Measurements from ENCODE around the gene TAB2.

TAB2 gene

GRCh38 chr6:149380523-149380922, 63.0 kb downstream of the TAB2 start:
- no peak for DNase-seq

DNA sequence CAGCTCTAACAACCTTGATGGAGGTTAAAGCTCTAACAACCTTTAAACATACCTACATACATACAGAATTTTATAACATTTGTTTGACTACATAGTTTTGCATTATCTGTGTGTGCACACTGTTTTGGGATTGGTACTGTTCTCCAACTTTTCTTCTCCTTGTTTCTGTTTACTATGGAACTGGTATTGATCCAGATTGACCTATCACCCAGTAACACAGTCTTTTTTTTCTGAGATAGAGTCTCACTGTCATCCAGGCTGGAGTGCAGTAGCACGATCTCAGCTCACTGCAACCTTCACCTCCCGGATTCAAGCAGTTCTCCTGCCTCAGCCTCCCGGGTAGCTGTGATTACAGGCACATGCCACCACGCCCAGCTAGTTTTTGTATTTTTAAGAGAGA, 65.9 kb downstream of the TAB2 start:
- DNase-seq: no peak

GRCh38 chr6:149384464-149384863, 67.0 kb downstream of the TAB2 start:
- DNase-seq: no peak

DNA sequence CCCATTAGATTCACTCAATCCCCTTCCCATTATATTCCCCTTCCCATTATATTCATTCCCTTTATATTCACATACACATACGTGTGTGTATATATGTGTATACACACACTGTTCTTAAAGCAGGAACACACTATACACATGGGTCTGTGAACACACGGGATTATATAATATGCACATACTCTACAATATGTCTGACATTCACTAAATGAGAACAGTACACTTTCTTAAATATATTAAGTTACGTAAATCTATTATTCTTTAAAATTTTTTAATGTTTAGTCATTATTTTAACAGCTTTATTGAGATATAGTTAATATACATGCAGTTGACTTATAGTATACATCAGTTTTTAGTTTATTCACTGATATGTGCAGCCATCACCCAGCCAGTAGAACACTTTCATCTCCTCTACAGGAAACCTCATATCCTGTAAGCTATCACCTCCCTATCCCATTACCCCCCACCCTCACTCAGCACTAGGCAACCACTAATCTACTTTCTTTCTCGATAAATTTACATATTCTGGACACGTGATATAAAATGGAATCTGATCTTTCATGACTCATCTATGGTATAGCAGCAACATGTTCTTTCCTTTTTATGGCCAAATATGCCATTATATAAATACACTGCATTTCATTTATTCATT, 68.6 kb downstream of the TAB2 start:
- DNase-seq: no peak

DNA sequence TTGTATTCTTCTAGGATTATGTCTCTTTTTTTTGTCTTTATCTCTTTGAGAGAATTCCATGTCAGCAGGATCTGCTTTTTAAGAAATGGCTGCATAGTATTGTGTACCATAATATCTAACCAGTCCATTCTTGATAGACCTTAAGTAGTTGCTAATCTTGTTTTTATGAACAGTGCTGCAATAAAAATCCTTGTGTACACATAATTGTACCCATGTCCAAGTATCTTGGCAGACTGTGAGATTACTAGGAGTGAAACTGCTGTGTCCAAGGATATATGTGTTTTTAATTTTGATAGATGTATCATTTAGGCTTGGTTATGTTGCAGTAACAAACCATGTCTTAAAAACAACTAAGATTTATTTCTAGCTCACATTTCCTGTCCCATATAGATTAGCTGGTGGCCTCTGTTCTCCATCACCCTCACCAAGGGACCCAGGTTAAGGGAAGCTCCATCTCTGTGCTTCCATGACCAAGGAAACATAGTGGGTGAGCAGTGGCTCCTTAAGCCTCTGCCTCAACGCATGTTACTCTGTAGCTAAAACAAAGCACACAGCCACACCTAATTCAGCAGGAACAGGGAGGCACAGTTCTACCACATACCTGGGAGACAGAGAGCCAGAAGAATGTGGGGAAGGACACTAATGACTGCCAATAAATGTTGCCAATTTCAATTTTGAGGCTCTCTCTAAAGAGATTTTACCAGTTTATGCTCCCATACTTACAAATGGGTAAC, 70.4 kb downstream of the TAB2 start:
- DNase-seq: no peak

GRCh38 chr6:149389509-149390297, 72.2 kb downstream of the TAB2 start:
- no peak for DNase-seq

DNA sequence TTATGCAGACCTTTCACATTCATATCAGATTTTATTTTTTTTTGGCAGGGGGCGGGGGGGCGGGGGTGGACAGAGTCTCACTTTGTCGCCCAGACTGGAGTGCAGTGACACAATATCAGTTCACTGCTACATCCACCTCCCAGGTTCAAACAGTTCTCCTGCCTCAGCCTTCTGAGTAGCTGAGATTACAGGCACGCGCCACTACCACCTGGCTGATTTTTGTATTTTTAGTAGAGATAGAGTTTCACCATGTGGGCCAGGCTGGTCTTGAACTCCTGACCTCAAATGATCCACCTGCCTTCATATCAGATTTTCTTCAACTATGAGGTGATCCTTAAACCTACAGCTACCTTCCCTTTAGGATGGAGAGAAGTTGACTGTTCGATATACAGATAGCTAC, 74.6 kb downstream of the TAB2 start:
- DNase-seq: no peak

GRCh38 chr6:149392535-149392934, 75.0 kb downstream of the TAB2 start:
- DNase-seq: no peak

GRCh38 chr6:149393002-149393679, 75.6 kb downstream of the TAB2 start:
- no peak for DNase-seq

- DNase-seq: no peak
Observed at GRCh38 chr6:149395185-149395584, 77.7 kb downstream of the TAB2 start.

- DNase-seq: no peak
Observed at GRCh38 chr6:149397384-149397783, 79.9 kb downstream of the TAB2 start.

- DNase-seq: no peak
Observed at GRCh38 chr6:149400050-149400449, 82.5 kb downstream of the TAB2 start, which contains the start of gene SUMO4. SUMO4 (plus strand) TSS chr6:149400262; CDS start chr6:149400392, 130 bp downstream.

GRCh38 chr6:149403534-149403933, 86.0 kb downstream of the TAB2 start:
- DNase-seq: no peak

- no peak for DNase-seq
Observed at GRCh38 chr6:149405823-149406765, 88.6 kb downstream of the TAB2 start.

DNA sequence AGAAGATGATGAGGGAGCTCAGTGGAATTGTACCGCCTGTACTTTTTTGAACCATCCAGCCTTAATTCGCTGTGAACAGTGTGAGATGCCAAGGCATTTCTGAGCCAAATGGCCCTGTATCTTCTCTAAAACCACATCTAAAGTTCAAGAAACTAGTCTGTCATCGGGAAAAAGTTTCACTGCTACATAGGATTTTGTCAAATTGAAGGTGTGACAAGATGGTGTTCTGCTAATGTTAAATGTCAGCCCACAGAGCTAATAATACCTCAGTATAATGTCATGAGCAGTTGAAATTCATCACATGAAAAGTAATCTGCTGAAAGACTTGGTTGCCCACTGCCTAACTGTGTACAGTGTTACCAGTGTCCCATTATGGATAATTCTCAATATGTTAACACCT, 92.1 kb downstream of the TAB2 start:
- DNase-seq: no peak

DNA sequence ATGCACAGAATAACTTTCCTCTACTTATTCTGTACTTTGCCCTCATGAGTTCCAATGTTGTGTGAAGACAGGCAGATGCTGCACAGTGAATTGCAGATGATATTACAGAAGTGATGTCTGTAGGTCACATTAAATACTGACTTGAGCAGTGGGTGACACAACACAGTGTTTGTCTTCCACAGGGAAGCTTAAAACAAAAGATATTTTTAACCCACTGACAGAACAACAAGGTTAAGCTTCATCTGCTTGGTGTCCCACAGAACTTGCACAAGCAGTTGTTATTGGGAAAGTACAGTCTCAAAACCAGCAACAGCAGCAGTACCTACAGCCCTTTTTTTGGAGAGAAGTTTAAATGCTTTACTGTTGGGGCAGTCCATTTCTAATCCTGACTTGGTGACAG, 93.0 kb downstream of the TAB2 start:
- no peak for DNase-seq

- no peak for DNase-seq
Observed at GRCh38 chr6:149414009-149414408, 96.5 kb downstream of the TAB2 start.

DNA sequence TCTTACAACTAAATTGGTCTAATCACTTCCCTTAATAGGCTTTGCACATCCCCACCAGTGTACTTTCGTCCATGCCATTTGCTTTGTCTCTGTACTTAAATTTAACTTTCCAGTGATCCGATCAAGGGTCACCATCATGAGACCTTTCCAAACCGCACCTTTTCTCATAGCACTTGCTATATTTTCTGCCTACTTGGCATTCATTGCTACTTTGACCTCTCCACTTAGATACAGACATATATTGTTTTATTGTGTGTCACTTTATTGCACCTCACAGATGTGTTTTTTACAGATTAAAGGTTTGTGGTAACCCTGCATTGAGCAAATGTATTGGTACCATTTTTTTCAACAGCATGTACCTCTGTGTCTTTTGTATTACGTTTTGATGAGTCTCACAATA, 97.3 kb downstream of the TAB2 start:
- DNase-seq: no peak

DNA sequence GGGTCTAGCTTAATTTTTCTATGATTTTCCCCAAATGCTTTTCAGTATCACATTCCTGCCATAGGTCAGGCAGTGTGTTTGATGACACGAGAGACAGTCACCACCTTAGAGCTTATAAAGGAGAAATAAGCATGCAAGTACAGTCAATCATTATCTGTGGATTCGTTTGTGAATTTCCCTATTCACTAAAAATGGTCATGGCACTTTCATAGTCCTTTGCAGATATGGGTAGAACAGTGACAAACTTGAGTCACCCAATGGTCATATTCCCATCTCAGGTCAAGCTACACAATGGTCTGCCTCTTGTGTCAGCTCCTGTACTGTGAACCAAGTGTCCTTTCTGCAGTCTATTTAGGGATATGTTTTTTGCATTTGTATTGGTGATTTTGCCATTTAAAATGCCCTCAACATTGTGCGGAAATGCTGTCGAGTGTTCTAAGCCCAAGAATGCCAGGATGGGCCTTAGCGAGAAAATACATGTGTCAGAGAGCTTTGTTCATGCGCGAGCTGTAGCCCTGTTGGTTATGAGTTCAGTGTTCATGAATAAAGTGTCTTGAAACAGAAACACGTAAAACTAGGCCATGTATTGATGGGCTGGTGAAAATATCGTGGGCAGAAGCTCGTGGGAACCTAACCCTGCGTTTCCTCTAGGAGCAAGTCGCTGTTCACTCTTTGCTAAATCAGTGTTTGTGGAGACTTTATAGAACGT, 102.3 kb downstream of the TAB2 start:
- DNase-seq: no peak

DNA sequence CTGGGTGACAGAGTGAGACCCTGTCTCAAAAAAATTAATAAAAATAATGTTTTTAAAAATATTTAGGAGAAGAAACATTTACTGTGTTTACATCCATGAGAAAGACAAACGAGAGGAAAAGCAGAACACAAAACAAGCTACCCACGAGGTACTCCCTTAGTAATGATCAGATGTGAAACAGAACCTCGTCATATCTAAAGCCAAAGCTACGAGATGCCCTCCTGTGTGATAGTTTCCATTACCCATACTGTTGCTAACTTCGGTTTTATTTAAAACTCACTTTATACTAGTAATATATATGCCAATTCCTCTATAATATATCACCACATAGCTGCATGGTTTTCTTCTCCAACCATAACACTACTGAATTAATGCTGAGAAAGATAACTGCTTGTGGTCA, 103.6 kb downstream of the TAB2 start:
- no peak for DNase-seq

DNA sequence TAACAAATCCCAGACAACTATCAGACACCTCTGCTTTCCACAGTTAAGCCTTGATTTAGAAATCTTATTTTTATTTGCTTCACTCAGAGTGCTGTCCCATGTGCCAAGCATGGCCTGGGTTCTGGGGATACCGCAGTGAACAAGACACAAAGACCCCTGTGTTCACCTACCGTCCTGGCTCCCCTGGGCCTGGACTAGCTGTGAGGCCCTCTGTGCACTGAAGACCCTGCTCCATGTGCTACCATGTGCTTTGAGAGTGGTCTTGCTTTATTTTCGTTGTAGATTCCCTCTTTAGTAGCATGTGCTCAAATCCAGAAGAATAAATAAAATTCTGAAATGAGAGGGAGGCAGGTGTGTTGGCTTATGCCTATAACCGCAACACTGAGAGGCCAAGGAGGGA, 105.1 kb downstream of the TAB2 start:
- DNase-seq: no peak
